Fibroblast of skin of left quadriceps (primary cell): ENCODE results near the gene KLF11.
A peak's percentile ranks its signal among the peaks of the same experiment; 100 is the strongest.

Experiments used
- DNase-seq, 2 experiments: peaks; one replicate each; pipeline ENCODE4 v3.0.0-alpha.2; 2013; ENCODE audit warnings: low read depth in 2 of 2

Gene KLF11

GRCh38 chr2:10043256-10043905, at the start of gene KLF11:
Gene KLF11, plus strand, starts transcription at chr2:10043550. Its CDS starts 167 bp downstream, at chr2:10043717.
- peak; percentile 78 to 79 for DNase-seq

- no peak for DNase-seq
These were observed 48.9 kb upstream of the KLF11 start for GRCh38 chr2:9994462-9994861.

GRCh38 chr2:9995059-9995458, 48.3 kb upstream of the KLF11 start:
- no peak for DNase-seq

GRCh38 chr2:9996321-9996720, 47.0 kb upstream of the KLF11 start:
- DNase-seq = no peak

- no peak for DNase-seq
These were observed 45.4 kb upstream of the KLF11 start for GRCh38 chr2:9997936-9998335.

- no peak for DNase-seq
These were observed 44.3 kb upstream of the KLF11 start for GRCh38 chr2:9998916-9999654.

GRCh38 chr2:9999693-10000092, 43.7 kb upstream of the KLF11 start:
- DNase-seq = no peak

GRCh38 chr2:10000541-10000940, 42.8 kb upstream of the KLF11 start:
- DNase-seq = no peak

- no peak for DNase-seq
These were observed 41.8 kb upstream of the KLF11 start for GRCh38 chr2:10001586-10001985.

GRCh38 chr2:10002109-10002508, 41.2 kb upstream of the KLF11 start:
- DNase-seq = no peak

GRCh38 chr2:10002681-10003080, 40.7 kb upstream of the KLF11 start:
- no peak for DNase-seq

GRCh38 chr2:10003206-10004125, 39.9 kb upstream of the KLF11 start:
- no peak for DNase-seq

- no peak for DNase-seq
These were observed 38.9 kb upstream of the KLF11 start for GRCh38 chr2:10004401-10004800.

GRCh38 chr2:10004836-10005235, 38.5 kb upstream of the KLF11 start:
- no peak for DNase-seq

- DNase-seq = no peak
These were observed 37.7 kb upstream of the KLF11 start for GRCh38 chr2:10005461-10006235.

GRCh38 chr2:10006236-10007161, 36.9 kb upstream of the KLF11 start:
- DNase-seq = no peak

- DNase-seq = no peak
These were observed 35.9 kb upstream of the KLF11 start for GRCh38 chr2:10007435-10007834.

- DNase-seq = no peak
These were observed 35.2 kb upstream of the KLF11 start for GRCh38 chr2:10007921-10008808.

GRCh38 chr2:10008809-10009176, 34.6 kb upstream of the KLF11 start:
- DNase-seq = no peak
